ENCODE data around the gene MYMK. TPM values are rescaled to one million over a fixed set of nuclear protein-coding genes. Genes with fewer than 3 reads are reported as not detected.

MYMK gene
- total RNA-seq, 2 experiments from 2014 or later = not detected

DNA sequence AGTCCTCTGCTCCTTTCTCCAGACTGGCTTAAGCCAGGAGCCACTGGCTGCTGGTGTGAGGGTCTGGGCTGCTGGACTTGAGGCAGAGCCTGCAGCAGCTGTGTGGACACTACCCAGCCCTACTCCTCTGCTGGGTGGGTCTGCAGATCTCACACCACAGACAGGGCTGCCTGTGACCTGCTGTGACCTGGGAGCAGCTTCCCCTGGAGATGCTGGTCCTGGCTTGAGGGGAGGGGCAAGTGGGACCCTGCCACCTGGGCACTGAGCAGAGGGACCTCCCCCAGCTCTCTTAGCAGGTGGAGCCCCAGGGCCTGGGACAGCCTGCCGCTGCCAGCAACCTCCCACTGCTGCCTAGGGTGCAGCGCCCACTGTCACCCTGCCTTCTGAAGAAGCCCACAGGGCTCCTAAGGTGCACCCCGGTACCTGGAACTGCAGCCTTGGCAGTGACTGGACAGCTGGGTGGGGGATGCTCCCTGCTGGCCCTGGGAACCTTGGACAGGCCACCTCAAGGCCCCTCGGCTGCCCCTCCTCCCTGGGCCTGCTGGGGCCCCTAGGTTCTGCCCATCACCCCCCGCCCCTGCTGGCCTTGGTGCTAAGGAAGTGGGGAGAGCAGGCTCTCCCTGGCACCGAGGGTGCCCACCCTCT lies 55.9 kb downstream of the MYMK start:
- H3K27ac Mint-ChIP-seq = no peak overlapping the region
- no peaks in the 10 kb centered on the region for H3K36me3 Mint-ChIP-seq
- no peak for ATAC-seq
- no peaks in the 10 kb centered on the region for H3K9me3 Mint-ChIP-seq (ENCODE audit: low read depth)
- no peak overlapping the region for H3K4me3 Mint-ChIP-seq
- H3K4me1 Mint-ChIP-seq = no peaks in the 10 kb centered on the region
- H3K27me3 Mint-ChIP-seq = no peaks in the 10 kb centered on the region
- DNase-seq = no peak
- CTCF ChIA-PET = no interaction called here

DNA sequence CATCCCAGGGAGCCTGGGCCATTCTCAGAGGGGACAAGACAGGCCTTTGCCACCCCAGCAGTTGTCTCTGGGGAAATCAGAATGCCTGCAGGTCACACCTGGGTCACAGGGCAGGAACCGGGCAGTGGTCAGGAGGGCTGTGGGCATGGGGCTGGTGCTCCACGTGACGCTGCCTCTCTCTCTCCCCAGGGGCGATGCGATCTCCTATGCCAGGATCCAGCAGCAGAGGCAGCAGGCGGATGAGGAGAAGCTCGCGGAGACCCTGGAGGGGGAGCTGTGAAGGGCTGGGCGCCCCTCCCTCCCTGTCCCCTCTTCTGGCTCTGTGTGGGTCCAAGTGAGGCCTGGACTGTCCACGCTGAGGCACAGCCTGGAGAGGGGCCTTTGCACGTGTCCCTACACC lies 56.4 kb downstream of the MYMK start:
- H3K4me1 Mint-ChIP-seq = no peaks in the 10 kb centered on the region
- no peak overlapping the region for H3K27ac Mint-ChIP-seq
- ATAC-seq (no peak), DNase-seq (no peak)
- H3K4me3 Mint-ChIP-seq = no peak overlapping the region
- no peaks in the 10 kb centered on the region for H3K9me3 Mint-ChIP-seq (ENCODE audit: low read depth)
- H3K36me3 Mint-ChIP-seq = no peaks in the 10 kb centered on the region
- no peaks in the 10 kb centered on the region for H3K27me3 Mint-ChIP-seq
- CTCF ChIA-PET = no interaction called here

DNA sequence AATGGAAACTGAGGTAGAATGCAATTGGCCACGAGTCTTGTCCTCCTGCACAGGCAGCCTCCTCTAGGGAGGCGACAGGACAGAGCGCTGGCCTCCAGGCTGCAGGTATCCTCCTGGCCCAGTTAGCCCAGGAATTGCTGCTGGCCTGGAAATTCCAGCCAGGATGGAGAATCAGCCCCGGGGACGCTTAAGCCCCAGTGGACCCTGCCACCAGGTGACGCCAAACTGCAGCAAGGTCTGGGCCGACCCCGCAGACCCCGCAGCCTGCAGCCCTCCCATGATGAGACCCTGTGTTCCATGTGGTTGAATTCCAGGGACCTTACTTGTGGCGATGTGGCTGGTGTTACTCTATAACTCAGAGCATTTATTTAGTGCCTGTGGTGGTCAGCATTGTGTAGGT lies 57.7 kb downstream of the MYMK start:
- Mint-ChIP-seq H3K27me3 (no peaks in the 10 kb centered on the region), H3K27ac (no peak overlapping the region), H3K4me1 (no peaks in the 10 kb centered on the region), H3K9me3 (ENCODE audit: low read depth) (no peaks in the 10 kb centered on the region), H3K36me3 (no peaks in the 10 kb centered on the region), H3K4me3 (no peak overlapping the region)
- ATAC-seq (no peak), DNase-seq (no peak)
- CTCF ChIA-PET = no interaction called here

DNA sequence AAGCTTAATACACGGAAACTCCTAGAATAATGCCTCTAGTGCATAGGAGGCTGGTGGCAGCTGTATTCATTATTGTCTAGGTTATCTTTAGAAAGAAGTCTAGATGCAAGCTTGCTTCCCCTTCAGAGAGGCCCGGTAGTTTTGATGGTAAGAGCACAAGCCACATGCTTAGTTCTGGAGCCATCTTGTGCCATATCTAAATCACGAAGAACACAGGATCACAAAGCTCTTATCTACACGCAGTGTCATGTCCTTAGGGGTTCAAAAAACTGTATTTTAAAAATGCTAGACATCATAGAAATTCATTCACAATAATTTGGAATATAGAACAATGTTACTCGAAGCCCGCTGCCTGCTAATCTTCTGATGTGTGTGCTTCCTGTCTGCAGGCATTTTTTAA lies 58.8 kb downstream of the MYMK start:
- Mint-ChIP-seq H3K36me3 (no peaks in the 10 kb centered on the region), H3K9me3 (ENCODE audit: low read depth) (no peaks in the 10 kb centered on the region), H3K4me1 (no peaks in the 10 kb centered on the region), H3K27ac (no peak overlapping the region), H3K4me3 (no peak overlapping the region), H3K27me3 (peaks cover 8% of the 10 kb centered on the region)
- no peak for DNase-seq
- no peak for ATAC-seq
- CTCF ChIA-PET = no interaction called here

DNA sequence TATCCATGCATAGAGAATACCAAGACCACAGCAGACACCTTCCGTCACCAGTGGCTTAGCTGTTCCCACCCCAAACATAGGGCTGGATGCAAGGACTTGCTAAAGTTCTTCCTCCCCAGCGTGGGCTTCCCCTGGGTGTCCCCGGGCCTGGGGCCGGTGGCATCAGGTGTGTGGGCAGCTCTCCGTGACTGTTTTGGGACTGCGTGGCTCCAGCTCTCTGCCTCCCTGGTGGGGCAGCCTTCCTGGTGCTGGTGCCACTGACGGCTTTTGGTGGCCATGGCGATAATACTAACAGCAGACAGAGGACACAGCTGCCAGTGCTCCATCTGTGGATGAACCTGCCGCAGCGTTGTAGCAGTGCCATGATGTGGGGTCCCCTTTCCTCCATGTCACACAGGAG lies 60.1 kb downstream of the MYMK start:
- CTCF ChIA-PET = interaction anchor here (1.5 kb wide), 1 partner anchor 59 kb away, joined by 4 read pairs; no protein-coding TSS in a partner anchor
- Mint-ChIP-seq H3K4me1 (peaks cover 2% of the 10 kb centered on the region), H3K27ac (no peak overlapping the region), H3K4me3 (no peak overlapping the region), H3K36me3 (no peaks in the 10 kb centered on the region), H3K9me3 (ENCODE audit: low read depth) (no peaks in the 10 kb centered on the region), H3K27me3 (peaks cover 14% of the 10 kb centered on the region)
- ATAC-seq (no peak), DNase-seq (no peak)

Other genes starting within 250 kb of the MYMK start
- gene ABO, start 249.8 kb downstream of the MYMK start, total RNA-seq = not detected
- gene SURF6, start 188.8 kb downstream of the MYMK start, total RNA-seq = 10 to 100 TPM; 12.9 to 16.5 TPM
- gene MED22, start 176.8 kb downstream of the MYMK start, total RNA-seq = 10 to 100 TPM; 28.8 to 35.9 TPM
- 1,000 to 10,000 TPM; 1,729 to 2,113 TPM for gene RPL7A, start 176.7 kb downstream of the MYMK start, total RNA-seq
- 10 to 100 TPM; 35.4 to 35.6 TPM for gene SURF1, start 168.5 kb downstream of the MYMK start, total RNA-seq
- gene SURF2, start 168.4 kb downstream of the MYMK start, total RNA-seq = 10 to 100 TPM; 14.9 to 23.2 TPM
- 100 to 1,000 TPM; 218 to 304 TPM for gene SURF4, start 148.9 kb downstream of the MYMK start, total RNA-seq
- 1 to 10 TPM in 1 of 2 experiments, under 1 TPM in 1; 0.20 to 1.4 TPM for gene STKLD1, start 148.6 kb downstream of the MYMK start, total RNA-seq
- gene REXO4, start 106.9 kb downstream of the MYMK start, total RNA-seq = 10 to 100 TPM; 27.5 to 34.1 TPM
- gene ADAMTS13, start 102.6 kb downstream of the MYMK start, total RNA-seq = 1 to 10 TPM; 2.6 to 2.7 TPM
- gene CACFD1, start 65.0 kb downstream of the MYMK start, total RNA-seq = 1 to 10 TPM in 1 of 2 experiments, under 1 TPM in 1; 0.38 to 1.1 TPM
- gene SLC2A6, start 45.9 kb downstream of the MYMK start, total RNA-seq = 1 to 10 TPM; 5.5 to 9.9 TPM
- not detected for gene ADAMTSL2, start 9.7 kb upstream of the MYMK start, total RNA-seq
- not detected for gene FAM163B, start 84.4 kb upstream of the MYMK start, total RNA-seq
- not detected for gene DBH, start 111.4 kb upstream of the MYMK start, total RNA-seq
- under 1 TPM; 0.38 to 0.56 TPM for gene SARDH, start 213.4 kb upstream of the MYMK start, total RNA-seq